Neural cell (in vitro differentiated cells): ENCODE measurements around the gene URAD. TPM values are rescaled to one million over a fixed set of nuclear protein-coding genes. Genes with fewer than 3 reads are reported as not detected.

Experiments
- H2AFZ ChIP-seq: fragments of 200-600, 300-800 bp; sonication (generic), shearing (Covaris generic); 2 replicates; pipeline ENCODE4 v1.6.0; 2014; ENCODE audit warnings: low read depth, mild to moderate bottlenecking, antibody characterized with exemption, low read length, moderate library complexity
- H3F3A ChIP-seq: fragments of 200-600 bp; shearing (Covaris generic); 2 replicates; pipeline ENCODE4 v1.6.1; 2016; ENCODE audit warnings: mild to moderate bottlenecking, moderate library complexity, mixed read lengths, antibody characterized with exemption, low read length; ENCODE audit not compliant: insufficient read depth, poor library complexity, severe bottlenecking
- H3K27ac ChIP-seq: fragments of 200-600, 300-800 bp; sonication (generic), shearing (Covaris generic); 2 replicates; pipeline ENCODE4 v1.5.1; 2014; ENCODE audit warnings: mild to moderate bottlenecking, low read length, moderate library complexity
- H3K27me3 ChIP-seq: fragments of 300-800, 200-600 bp; sonication (generic), shearing (Covaris generic); 2 replicates; pipeline ENCODE4 v1.6.0; 2014; ENCODE audit warnings: mild to moderate bottlenecking, low read depth, low read length, moderate library complexity; ENCODE audit not compliant: insufficient read depth
- H3K36me3 ChIP-seq: fragments of 300-800, 200-600 bp; sonication (generic), shearing (Covaris generic); 2 replicates; pipeline ENCODE4 v1.5.1; 2014; ENCODE audit warnings: mild to moderate bottlenecking, antibody characterized with exemption, low read length, moderate library complexity; ENCODE audit not compliant: insufficient read depth
- H3K4me2 ChIP-seq: fragments of 300-800, 200-600 bp; sonication (generic), shearing (Covaris generic); 2 replicates; pipeline ENCODE4 v1.6.0; 2014; ENCODE audit warnings: mild to moderate bottlenecking, low read length
- H3K4me3 ChIP-seq: fragments of 300-800, 200-600 bp; sonication (generic), shearing (Covaris generic); 2 replicates; pipeline ENCODE4 v1.5.1; 2014; ENCODE audit warnings: mild to moderate bottlenecking, low read length, moderate library complexity
- H3K79me2 ChIP-seq: fragments of 200-600 bp; shearing (Covaris generic); replicated peaks from 2 replicates; pipeline ENCODE4 v1.6.0; 2014; ENCODE audit warnings: mild to moderate bottlenecking, low read length, moderate library complexity; ENCODE audit not compliant: insufficient read depth
- H3K9ac ChIP-seq: fragments of 300-800, 200-600 bp; sonication (generic), shearing (Covaris generic); 2 replicates; pipeline ENCODE4 v1.6.1; 2016; ENCODE audit warnings: mild to moderate bottlenecking, low read length, mixed read lengths
- H3K9me2 ChIP-seq: fragments of 200-600 bp; shearing (Covaris generic); 2 replicates; pipeline ENCODE4 v1.6.1; 2016; ENCODE audit warnings: mild to moderate bottlenecking, low read length, mixed read lengths; ENCODE audit not compliant: insufficient read depth
- H3K9me3 ChIP-seq: fragments of 200-600, 300-800 bp; sonication (generic), shearing (Covaris generic); 2 replicates; pipeline ENCODE4 v1.6.1; 2016; ENCODE audit warnings: mild to moderate bottlenecking, mixed run types, low read length, moderate library complexity, mixed read lengths
- H4K20me1 ChIP-seq: fragments of 200-600 bp; shearing (Covaris generic); 2 replicates; pipeline ENCODE4 v1.6.1; 2016; ENCODE audit warnings: mild to moderate bottlenecking, mixed run types; ENCODE audit not compliant: insufficient read depth
- EP300 ChIP-seq: fragments of 450-650 bp; conservative IDR thresholded peaks from 2 replicates; pipeline ENCODE4 v1.6.1; 2014; ENCODE audit warnings: antibody characterized with exemption, mild to moderate bottlenecking, moderate library complexity; ENCODE audit not compliant: poor library complexity, severe bottlenecking
- EZH2 ChIP-seq: fragments of 200-600, 300-800 bp; shearing (Covaris generic), sonication (generic); IDR thresholded peaks from 2 replicates; pipeline ENCODE4 v1.6.1; 2014; ENCODE audit warnings: antibody characterized with exemption, low read length, borderline replicate concordance, mild to moderate bottlenecking; ENCODE audit not compliant: insufficient read depth, poor library complexity, severe bottlenecking
- MXI1 ChIP-seq: fragments of 450-650 bp; conservative IDR thresholded peaks from 2 replicates; pipeline ENCODE4 v1.6.1; 2014; ENCODE audit warnings: antibody characterized with exemption, mild to moderate bottlenecking; ENCODE audit not compliant: poor library complexity, severe bottlenecking
- POLR2AphosphoS5 ChIP-seq: IDR thresholded peaks from 2 replicates; pipeline ENCODE4 v1.6.1; 2012
- RAD21 ChIP-seq: fragments of 450-650 bp; conservative IDR thresholded peaks from 2 replicates; pipeline ENCODE4 v1.6.1; 2014; ENCODE audit warnings: antibody characterized with exemption, mild to moderate bottlenecking, moderate library complexity
- SMC3 ChIP-seq: fragments of 450-650 bp; conservative IDR thresholded peaks from 2 replicates; pipeline ENCODE4 v1.6.1; 2014; ENCODE audit warnings: antibody characterized with exemption, mild to moderate bottlenecking, moderate library complexity; ENCODE audit not compliant: poor library complexity
- TAF1 ChIP-seq: IDR thresholded peaks from 2 replicates; pipeline ENCODE4 v1.6.1; 2012; ENCODE audit warnings: low read depth
- polyA plus RNA-seq: library from polyadenylated mRNA; depleted of rRNA; stranded (reverse); fragments of >200 nt; gene quantifications from 2 replicates; pipeline ENCODE4 v1.2.3, GENCODE V29; 2014
- TF ChIP-seq, protein P1 (sequence below): IDR thresholded peaks from 2 replicates; pipeline ENCODE4 v1.6.1; 2012; ENCODE audit warnings: borderline replicate concordance
- TF ChIP-seq, protein P2 (sequence below): fragments of 450-650 bp; IDR thresholded peaks from 2 replicates; pipeline ENCODE4 v1.5.1; 2014; ENCODE audit warnings: antibody characterized with exemption, mild to moderate bottlenecking, moderate library complexity; ENCODE audit not compliant: poor library complexity, severe bottlenecking

Gene URAD
- polyA plus RNA-seq, 1 donor from 2014 or later = not detected

DNA sequence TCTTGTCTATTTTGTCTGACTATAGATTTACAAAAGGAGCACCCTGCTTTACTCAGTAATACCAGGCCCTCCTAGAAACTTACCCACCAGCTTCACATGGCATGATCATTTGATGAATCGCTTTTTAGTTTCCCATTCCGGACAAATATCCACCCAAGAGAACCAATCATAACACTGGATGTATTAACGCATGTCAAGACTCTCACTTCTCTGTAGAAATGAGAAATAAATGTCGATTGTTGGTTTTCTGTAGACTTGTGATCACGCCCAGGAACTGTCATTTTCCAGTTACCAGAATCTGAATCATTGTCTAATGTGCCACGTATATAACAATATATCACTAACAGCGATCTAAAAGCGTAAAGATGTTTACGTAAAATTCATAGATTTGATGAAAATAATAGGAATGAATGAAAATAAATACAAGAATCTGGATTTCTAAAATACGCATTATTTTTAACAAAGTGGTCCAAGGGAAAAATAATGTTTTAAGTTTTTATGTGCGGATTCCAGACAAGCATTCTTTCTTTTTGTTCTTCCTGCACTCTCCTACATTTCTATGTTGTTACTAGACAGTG is 33.4 kb downstream of the URAD start:
- H3K36me3 ChIP-seq = no peaks in the 10 kb centered on the region
- no peaks in the 10 kb centered on the region for H3K9me2 ChIP-seq
- H3K9me3 ChIP-seq = no peaks in the 10 kb centered on the region
- H3K27me3 ChIP-seq = peaks cover 96% of the 10 kb centered on the region
- no peaks in the 10 kb centered on the region for H3K79me2 ChIP-seq
- H3K27ac ChIP-seq = no peak overlapping the region
- TF ChIP-seq EP300 (no peak), MXI1 (no peak), POLR2AphosphoS5 (no peak), EZH2 (no peak), TAF1 (no peak), SMC3 (no peak)
- TF ChIP-seq, protein P1, sequence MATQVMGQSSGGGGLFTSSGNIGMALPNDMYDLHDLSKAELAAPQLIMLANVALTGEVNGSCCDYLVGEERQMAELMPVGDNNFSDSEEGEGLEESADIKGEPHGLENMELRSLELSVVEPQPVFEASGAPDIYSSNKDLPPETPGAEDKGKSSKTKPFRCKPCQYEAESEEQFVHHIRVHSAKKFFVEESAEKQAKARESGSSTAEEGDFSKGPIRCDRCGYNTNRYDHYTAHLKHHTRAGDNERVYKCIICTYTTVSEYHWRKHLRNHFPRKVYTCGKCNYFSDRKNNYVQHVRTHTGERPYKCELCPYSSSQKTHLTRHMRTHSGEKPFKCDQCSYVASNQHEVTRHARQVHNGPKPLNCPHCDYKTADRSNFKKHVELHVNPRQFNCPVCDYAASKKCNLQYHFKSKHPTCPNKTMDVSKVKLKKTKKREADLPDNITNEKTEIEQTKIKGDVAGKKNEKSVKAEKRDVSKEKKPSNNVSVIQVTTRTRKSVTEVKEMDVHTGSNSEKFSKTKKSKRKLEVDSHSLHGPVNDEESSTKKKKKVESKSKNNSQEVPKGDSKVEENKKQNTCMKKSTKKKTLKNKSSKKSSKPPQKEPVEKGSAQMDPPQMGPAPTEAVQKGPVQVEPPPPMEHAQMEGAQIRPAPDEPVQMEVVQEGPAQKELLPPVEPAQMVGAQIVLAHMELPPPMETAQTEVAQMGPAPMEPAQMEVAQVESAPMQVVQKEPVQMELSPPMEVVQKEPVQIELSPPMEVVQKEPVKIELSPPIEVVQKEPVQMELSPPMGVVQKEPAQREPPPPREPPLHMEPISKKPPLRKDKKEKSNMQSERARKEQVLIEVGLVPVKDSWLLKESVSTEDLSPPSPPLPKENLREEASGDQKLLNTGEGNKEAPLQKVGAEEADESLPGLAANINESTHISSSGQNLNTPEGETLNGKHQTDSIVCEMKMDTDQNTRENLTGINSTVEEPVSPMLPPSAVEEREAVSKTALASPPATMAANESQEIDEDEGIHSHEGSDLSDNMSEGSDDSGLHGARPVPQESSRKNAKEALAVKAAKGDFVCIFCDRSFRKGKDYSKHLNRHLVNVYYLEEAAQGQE = no peak
- no peak overlapping the region for H3K4me2 ChIP-seq
- no peak overlapping the region for H2AFZ ChIP-seq
- no peaks in the 10 kb centered on the region for H3F3A ChIP-seq
- H3K4me3 ChIP-seq = no peak overlapping the region
- no peak overlapping the region for H3K9ac ChIP-seq
- no peaks in the 10 kb centered on the region for H4K20me1 ChIP-seq

DNA sequence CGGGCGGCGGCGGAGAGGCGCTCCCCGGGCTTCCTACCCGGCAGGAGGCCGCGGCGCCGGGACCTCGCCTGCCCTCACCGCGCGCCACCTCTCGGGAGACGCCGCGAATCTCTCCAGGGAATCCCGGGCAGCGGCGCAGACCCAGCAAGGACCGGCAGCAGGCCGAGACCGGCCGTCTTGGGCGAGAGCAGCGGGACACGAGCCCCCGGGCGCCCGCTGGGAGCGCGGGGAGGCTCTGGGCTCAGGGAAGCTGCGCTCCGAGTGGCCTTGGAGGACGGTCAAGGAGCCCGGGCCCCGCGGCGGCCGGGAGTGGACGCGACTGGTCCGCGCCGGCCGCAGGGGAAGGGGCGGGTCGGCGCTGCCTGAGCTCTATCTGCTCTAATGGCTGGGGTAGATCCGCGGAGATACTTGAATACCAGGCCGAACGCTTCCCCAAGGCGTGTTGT is 34.1 kb downstream of the URAD start:
- no peaks in the 10 kb centered on the region for H3F3A ChIP-seq
- no peaks in the 10 kb centered on the region for H3K9me2 ChIP-seq
- H3K27me3 ChIP-seq = peaks cover 96% of the 10 kb centered on the region
- H3K27ac ChIP-seq = no peak overlapping the region
- no peak overlapping the region for H3K9ac ChIP-seq
- no peaks in the 10 kb centered on the region for H3K36me3 ChIP-seq
- TF ChIP-seq EP300 = no peak
- no peak for TF ChIP-seq POLR2AphosphoS5
- no peak for TF ChIP-seq TAF1
- no peak for TF ChIP-seq EZH2
- TF ChIP-seq SMC3 = no peak
- TF ChIP-seq, protein P2, sequence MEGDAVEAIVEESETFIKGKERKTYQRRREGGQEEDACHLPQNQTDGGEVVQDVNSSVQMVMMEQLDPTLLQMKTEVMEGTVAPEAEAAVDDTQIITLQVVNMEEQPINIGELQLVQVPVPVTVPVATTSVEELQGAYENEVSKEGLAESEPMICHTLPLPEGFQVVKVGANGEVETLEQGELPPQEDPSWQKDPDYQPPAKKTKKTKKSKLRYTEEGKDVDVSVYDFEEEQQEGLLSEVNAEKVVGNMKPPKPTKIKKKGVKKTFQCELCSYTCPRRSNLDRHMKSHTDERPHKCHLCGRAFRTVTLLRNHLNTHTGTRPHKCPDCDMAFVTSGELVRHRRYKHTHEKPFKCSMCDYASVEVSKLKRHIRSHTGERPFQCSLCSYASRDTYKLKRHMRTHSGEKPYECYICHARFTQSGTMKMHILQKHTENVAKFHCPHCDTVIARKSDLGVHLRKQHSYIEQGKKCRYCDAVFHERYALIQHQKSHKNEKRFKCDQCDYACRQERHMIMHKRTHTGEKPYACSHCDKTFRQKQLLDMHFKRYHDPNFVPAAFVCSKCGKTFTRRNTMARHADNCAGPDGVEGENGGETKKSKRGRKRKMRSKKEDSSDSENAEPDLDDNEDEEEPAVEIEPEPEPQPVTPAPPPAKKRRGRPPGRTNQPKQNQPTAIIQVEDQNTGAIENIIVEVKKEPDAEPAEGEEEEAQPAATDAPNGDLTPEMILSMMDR = no peak
- TF ChIP-seq, protein P1 = no peak
- TF ChIP-seq RAD21 = no peak
- no peak for TF ChIP-seq MXI1
- H2AFZ ChIP-seq = no peak overlapping the region
- H3K4me3 ChIP-seq = peak overlapping the region; percentile 60
- H4K20me1 ChIP-seq = no peaks in the 10 kb centered on the region
- H3K79me2 ChIP-seq = no peaks in the 10 kb centered on the region
- H3K4me2 ChIP-seq = no peak overlapping the region
- H3K9me3 ChIP-seq = no peaks in the 10 kb centered on the region
